OCI-LY3 (cell line): Measurements from ENCODE around the gene AGAP2.

Source experiments
- H2AFZ ChIP-seq: fragments of 200-600, 300-600 bp; shearing (Covaris generic); 2 replicates; pipeline ENCODE4 v1.6.0; 2014; ENCODE audit warnings: antibody characterized with exemption, low read depth, low read length
- H3K27ac ChIP-seq: fragments of 200-600, 300-600 bp; sonication (generic); 2 replicates; pipeline ENCODE4 v1.5.1; 2014; ENCODE audit warnings: mild to moderate bottlenecking, low read length, moderate library complexity, mixed read lengths
- H3K27me3 ChIP-seq: fragments of 200-600, 300-600 bp; sonication (generic); 2 replicates; pipeline ENCODE4 v1.6.1; 2014; ENCODE audit warnings: low read depth, low read length, mixed read lengths
- H3K36me3 ChIP-seq: fragments of 200-600, 300-600 bp; sonication (generic); replicated peaks from 2 replicates; pipeline ENCODE3; 2014; ENCODE audit warnings: low read depth, low read length, mixed read lengths
- H3K4me1 ChIP-seq: fragments of 300-600, 200-600 bp; sonication (generic); 2 replicates; pipeline ENCODE4 v1.6.1; 2014; ENCODE audit warnings: low read length, mixed read lengths
- H3K4me2 ChIP-seq: fragments of 200-600, 300-600 bp; sonication (generic); 2 replicates; pipeline ENCODE4 v1.6.1; 2014; ENCODE audit warnings: low read length, mixed read lengths
- H3K4me3 ChIP-seq: fragments of 300-600, 200-600 bp; sonication (generic); 2 replicates; pipeline ENCODE4 v1.5.1; 2014; ENCODE audit warnings: antibody characterized with exemption, mild to moderate bottlenecking, low read length, moderate library complexity
- H3K79me2 ChIP-seq: fragments of 300-600, 200-600 bp; shearing (Covaris generic); 2 replicates; pipeline ENCODE4 v1.6.1; 2014; ENCODE audit warnings: mild to moderate bottlenecking, low read length, mixed read lengths
- H3K9ac ChIP-seq: fragments of 300-600, 200-600 bp; shearing (Covaris generic); 2 replicates; pipeline ENCODE4 v1.6.0; 2014; ENCODE audit warnings: mild to moderate bottlenecking, low read length, moderate library complexity
- H3K9me3 ChIP-seq: fragments of 200-600, 300-600 bp; shearing (Covaris generic); 2 replicates; pipeline ENCODE4 v1.6.1; 2014; ENCODE audit warnings: low read length, mixed read lengths; ENCODE audit not compliant: insufficient read depth
- H4K20me1 ChIP-seq: fragments of 200-600, 300-600 bp; sonication (generic); 2 replicates; pipeline ENCODE4 v1.6.1; 2016; ENCODE audit warnings: low read length, mixed read lengths; ENCODE audit not compliant: insufficient read depth
- CTCF ChIP-seq: fragments of 200-600, 300-600 bp; sonication (generic); IDR thresholded peaks from 2 replicates; pipeline ENCODE4 v1.5.1; 2014; ENCODE audit warnings: antibody characterized with exemption, low read length, low read depth
- EZH2phosphoT487 ChIP-seq: fragments of 200-600 bp; shearing (Covaris generic); IDR thresholded peaks from 2 replicates; pipeline ENCODE4 v1.6.1; 2018; ENCODE audit warnings: antibody characterized with exemption, mixed run types, low read depth

Gene AGAP2

GRCh38 chr12:57779736-57780135 is 41.2 kb upstream of the AGAP2 start:
- Histone ChIP-seq H3K36me3 (peaks cover 6% of the 10 kb centered on the region), H3K4me3 (no peak overlapping the region), H3K27ac (no peak overlapping the region), H3K4me2 (no peak overlapping the region), H3K79me2 (peaks cover 19% of the 10 kb centered on the region), H3K27me3 (no peaks in the 10 kb centered on the region), H3K9me3 (no peaks in the 10 kb centered on the region), H2AFZ (no peak overlapping the region), H3K4me1 (peaks cover 13% of the 10 kb centered on the region), H3K9ac (no peak overlapping the region), H4K20me1 (no peaks in the 10 kb centered on the region)
- TF ChIP-seq EZH2phosphoT487 = no peak
- no peak for TF ChIP-seq CTCF

- Histone ChIP-seq H3K27me3 (no peaks in the 10 kb centered on the region), H4K20me1 (no peaks in the 10 kb centered on the region), H3K27ac (no peak overlapping the region), H3K4me3 (no peak overlapping the region), H3K4me1 (peaks cover 12% of the 10 kb centered on the region), H3K9me3 (no peaks in the 10 kb centered on the region), H3K9ac (no peak overlapping the region), H3K4me2 (no peak overlapping the region), H3K79me2 (peaks cover 4% of the 10 kb centered on the region), H2AFZ (no peak overlapping the region), H3K36me3 (peaks cover 3% of the 10 kb centered on the region)
- no peak for TF ChIP-seq CTCF
- TF ChIP-seq EZH2phosphoT487 = no peak
These were observed 39.4 kb upstream of the AGAP2 start for GRCh38 chr12:57777911-57778310.

- H3K27ac ChIP-seq = no peak overlapping the region
- no peak overlapping the region for H2AFZ ChIP-seq
- no peak overlapping the region for H3K9ac ChIP-seq
- no peaks in the 10 kb centered on the region for H3K79me2 ChIP-seq
- TF ChIP-seq EZH2phosphoT487 = no peak
- TF ChIP-seq CTCF = no peak
- H3K4me2 ChIP-seq = no peak overlapping the region
- peaks cover 3% of the 10 kb centered on the region for H3K36me3 ChIP-seq
- no peaks in the 10 kb centered on the region for H3K27me3 ChIP-seq
- no peak overlapping the region for H3K4me3 ChIP-seq
- H3K4me1 ChIP-seq = peaks cover 13% of the 10 kb centered on the region
- no peaks in the 10 kb centered on the region for H3K9me3 ChIP-seq
- H4K20me1 ChIP-seq = no peaks in the 10 kb centered on the region
These were observed 38.8 kb upstream of the AGAP2 start for GRCh38 chr12:57777367-57777766.

- Histone ChIP-seq H3K79me2 (peaks cover 4% of the 10 kb centered on the region), H3K27ac (no peak overlapping the region), H3K4me1 (peaks cover 5% of the 10 kb centered on the region; the same call in 1 of the 2 replicates), H3K9ac (no peak overlapping the region), H3K36me3 (peaks cover 3% of the 10 kb centered on the region), H4K20me1 (no peaks in the 10 kb centered on the region), H2AFZ (no peak overlapping the region), H3K9me3 (no peaks in the 10 kb centered on the region), H3K4me3 (no peak overlapping the region), H3K27me3 (no peaks in the 10 kb centered on the region), H3K4me2 (no peak overlapping the region)
- TF ChIP-seq CTCF (no peak), EZH2phosphoT487 (no peak)
These were observed 37.7 kb upstream of the AGAP2 start for GRCh38 chr12:57776247-57776587.
